Measurements from ENCODE around the gene EFS. TPM values are rescaled to one million over a fixed set of nuclear protein-coding genes. Genes with fewer than 3 reads are reported as not detected.

Gene EFS
- total RNA-seq, 4 donors from 2014 or later = 10.1 to 21.4 (median 12.8) TPM

DNA sequence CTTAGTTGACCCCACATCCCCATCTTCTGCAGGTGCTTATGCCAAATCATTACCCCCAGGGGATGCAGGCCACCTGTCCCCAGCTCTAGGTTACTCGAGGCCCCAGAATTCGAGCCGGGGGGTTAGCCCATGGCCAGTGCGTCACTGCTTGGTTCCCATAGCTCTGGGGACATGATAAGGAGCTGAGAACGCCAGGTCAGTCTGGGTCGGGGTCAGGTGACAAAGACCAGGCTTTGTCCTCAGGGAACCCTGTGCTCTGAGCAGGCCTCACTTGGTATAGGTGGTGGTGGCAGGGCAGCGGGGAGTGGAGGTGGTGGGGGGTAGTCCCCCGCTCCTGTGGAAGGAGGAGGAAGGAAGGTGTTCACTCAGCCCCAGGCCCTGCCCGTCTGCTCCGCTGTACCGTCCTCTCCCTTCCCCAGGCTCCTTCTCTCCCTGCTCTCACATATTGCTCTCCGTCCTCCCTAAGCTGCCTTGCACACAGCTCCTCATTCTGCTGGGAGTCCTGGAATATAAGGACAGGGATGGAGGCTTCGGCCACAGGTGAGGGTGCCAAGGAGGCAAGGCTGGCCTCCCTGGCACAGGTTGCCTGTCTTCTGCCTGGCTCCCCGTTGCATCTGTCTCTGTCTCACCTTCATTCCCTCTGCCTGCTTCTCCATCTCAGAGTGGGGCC, 45.1 kb upstream of the EFS start:
- Histone ChIP-seq H3K27me3 (peaks cover 0 to 14% (median 0%) of the 10 kb centered on the region in 4 donors), H3K9me3 (no peaks in the 10 kb centered on the region), H3K27ac (replicated peaks in 1 of 4) (no peak overlapping the region), H3K4me1 (peaks cover 0 to 6% (median 0%) of the 10 kb centered on the region in 4 donors), H3K36me3 (peaks cover 0 to 52% (median 0%) of the 10 kb centered on the region in 4 donors), H3K4me3 (no peak overlapping the region)
- TF ChIP-seq, protein P1, sequence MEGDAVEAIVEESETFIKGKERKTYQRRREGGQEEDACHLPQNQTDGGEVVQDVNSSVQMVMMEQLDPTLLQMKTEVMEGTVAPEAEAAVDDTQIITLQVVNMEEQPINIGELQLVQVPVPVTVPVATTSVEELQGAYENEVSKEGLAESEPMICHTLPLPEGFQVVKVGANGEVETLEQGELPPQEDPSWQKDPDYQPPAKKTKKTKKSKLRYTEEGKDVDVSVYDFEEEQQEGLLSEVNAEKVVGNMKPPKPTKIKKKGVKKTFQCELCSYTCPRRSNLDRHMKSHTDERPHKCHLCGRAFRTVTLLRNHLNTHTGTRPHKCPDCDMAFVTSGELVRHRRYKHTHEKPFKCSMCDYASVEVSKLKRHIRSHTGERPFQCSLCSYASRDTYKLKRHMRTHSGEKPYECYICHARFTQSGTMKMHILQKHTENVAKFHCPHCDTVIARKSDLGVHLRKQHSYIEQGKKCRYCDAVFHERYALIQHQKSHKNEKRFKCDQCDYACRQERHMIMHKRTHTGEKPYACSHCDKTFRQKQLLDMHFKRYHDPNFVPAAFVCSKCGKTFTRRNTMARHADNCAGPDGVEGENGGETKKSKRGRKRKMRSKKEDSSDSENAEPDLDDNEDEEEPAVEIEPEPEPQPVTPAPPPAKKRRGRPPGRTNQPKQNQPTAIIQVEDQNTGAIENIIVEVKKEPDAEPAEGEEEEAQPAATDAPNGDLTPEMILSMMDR (IDR thresholded peaks at IDR 0.05) = no peak
- no peak for TF ChIP-seq EP300 (IDR thresholded peaks at IDR 0.05)
- TF ChIP-seq POLR2A (IDR thresholded peaks at IDR 0.05; ENCODE audit: low read depth) = no peak
- no peak for TF ChIP-seq POLR2AphosphoS5 (IDR thresholded peaks at IDR 0.05)
- 91% methylated on average over 7 of the region's 14 CpGs for WGBS
- no peak for DNase-seq (ENCODE audit: extremely low spot score)
- intact Hi-C loops (cut with DNase I) = no loop called here

DNA sequence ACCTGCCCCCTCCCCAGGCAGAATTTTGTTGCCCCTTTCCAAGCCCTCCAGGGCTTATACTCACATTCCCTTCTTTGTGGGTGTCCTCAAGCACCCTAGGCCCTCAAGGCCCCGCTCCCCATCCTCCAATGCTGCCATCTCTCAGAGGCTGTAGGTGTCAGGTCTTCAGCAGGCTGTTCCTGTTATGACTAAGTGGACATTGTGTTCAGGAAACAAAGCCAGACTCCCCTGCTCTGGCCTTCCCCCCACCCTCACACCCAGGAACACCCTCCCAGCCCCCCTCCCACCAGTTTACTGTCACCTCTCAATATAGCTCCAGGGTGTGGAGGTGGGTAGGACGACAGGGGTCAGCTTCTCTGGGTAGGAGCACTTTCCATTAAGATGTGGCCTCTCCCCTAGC, 44.5 kb upstream of the EFS start:
- no peak overlapping the region for H3K27ac ChIP-seq (replicated peaks in 1 of 4)
- WGBS = 92% methylated on average over 2 of the region's 2 CpGs
- no peak for DNase-seq (ENCODE audit: extremely low spot score)
- intact Hi-C loops (cut with DNase I) = no loop called here
- H3K4me1 ChIP-seq = peaks cover 0 to 6% (median 0%) of the 10 kb centered on the region in 4 donors
- H3K9me3 ChIP-seq = no peaks in the 10 kb centered on the region
- no peak for TF ChIP-seq EP300 (IDR thresholded peaks at IDR 0.05)
- TF ChIP-seq POLR2AphosphoS5 (IDR thresholded peaks at IDR 0.05) = no peak
- TF ChIP-seq, protein P1 (IDR thresholded peaks at IDR 0.05) = no peak
- TF ChIP-seq POLR2A (IDR thresholded peaks at IDR 0.05; ENCODE audit: low read depth) = no peak
- no peak overlapping the region for H3K4me3 ChIP-seq
- peaks cover 0 to 14% (median 0%) of the 10 kb centered on the region in 4 donors for H3K27me3 ChIP-seq
- peaks cover 0 to 50% (median 0%) of the 10 kb centered on the region in 4 donors for H3K36me3 ChIP-seq

DNA sequence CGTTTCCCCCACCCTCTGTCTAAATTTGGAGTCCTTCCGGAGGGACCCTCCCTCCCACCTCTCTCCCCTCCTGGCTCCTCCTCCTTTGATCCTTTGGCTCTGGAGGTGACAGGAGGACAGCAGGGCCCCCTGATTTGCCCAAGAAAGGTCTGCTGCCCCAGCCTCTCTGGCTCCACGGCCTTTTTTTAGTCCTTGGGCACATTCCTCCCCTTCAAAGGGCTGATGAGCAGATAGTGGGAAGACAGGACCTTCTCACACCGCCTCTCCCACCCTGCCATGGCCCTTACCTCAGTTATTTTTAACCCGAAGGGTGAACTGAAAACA, 43.3 kb upstream of the EFS start:
- H3K4me1 ChIP-seq = peaks cover 0 to 6% (median 0%) of the 10 kb centered on the region in 4 donors
- TF ChIP-seq POLR2A (IDR thresholded peaks at IDR 0.05; ENCODE audit: low read depth) = no peak
- TF ChIP-seq, protein P1 (IDR thresholded peaks at IDR 0.05) = no peak
- TF ChIP-seq EP300 (IDR thresholded peaks at IDR 0.05) = no peak
- no peak for TF ChIP-seq POLR2AphosphoS5 (IDR thresholded peaks at IDR 0.05)
- H3K4me3 ChIP-seq = no peak overlapping the region
- intact Hi-C loops (cut with DNase I) = no loop called here
- 60% methylated on average over 5 of the region's 5 CpGs for WGBS
- H3K36me3 ChIP-seq = peaks cover 0 to 50% (median 0%) of the 10 kb centered on the region in 4 donors
- no peak for DNase-seq (ENCODE audit: extremely low spot score)
- H3K9me3 ChIP-seq = no peaks in the 10 kb centered on the region
- no peak overlapping the region for H3K27ac ChIP-seq (replicated peaks in 1 of 4)
- peaks cover 0 to 14% (median 0%) of the 10 kb centered on the region in 4 donors for H3K27me3 ChIP-seq

DNA sequence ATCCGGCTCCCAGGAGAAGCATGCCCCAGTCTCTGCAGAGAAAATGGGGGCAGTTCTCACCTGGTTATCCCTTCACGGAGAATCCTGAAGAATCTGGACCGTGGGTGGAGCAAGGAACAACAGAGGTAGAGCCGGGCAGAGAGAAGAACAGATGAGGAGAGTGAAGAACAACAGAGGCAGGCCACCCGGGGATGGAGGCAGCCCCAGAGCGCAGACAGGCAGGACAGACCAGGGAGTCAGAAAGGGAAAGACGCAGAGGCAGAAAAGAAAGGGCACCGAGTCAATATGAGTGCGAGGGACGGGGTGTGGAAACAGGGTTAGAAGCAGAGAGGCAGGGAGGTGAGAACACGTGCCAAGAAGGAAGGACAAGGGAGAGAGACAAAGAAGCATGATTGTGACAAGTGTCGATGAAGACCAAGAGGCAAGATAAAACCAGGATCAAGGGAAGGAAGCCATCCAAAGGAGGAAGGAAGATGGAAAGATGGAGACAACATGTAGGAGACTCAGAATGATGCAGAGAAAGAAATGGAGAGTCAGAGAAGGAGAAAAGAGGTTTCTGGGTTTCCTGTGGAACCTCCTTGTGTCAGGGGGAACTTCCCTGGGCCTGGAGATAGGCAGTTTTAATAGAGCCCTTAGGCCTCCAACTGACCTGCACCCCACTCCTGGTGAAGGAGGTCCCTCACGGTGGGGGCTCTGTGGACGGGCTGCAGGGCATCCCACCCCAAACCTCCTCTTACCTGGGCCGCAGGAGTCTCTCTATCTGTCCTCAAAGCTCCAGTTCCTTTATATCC, 42.7 kb upstream of the EFS start, which contains the start of gene MYH6:
Gene MYH6 (minus strand): TSS at position 758 of the 791 bp plus-strand sequence. CDS start 1,050 bp downstream, outside the sequence.
- intact Hi-C loops (cut with DNase I) = no loop called here
- TF ChIP-seq POLR2AphosphoS5 (IDR thresholded peaks at IDR 0.05) = no peak
- no peak for TF ChIP-seq EP300 (IDR thresholded peaks at IDR 0.05)
- TF ChIP-seq, protein P1 (IDR thresholded peaks at IDR 0.05) = no peak
- no peak for TF ChIP-seq POLR2A (IDR thresholded peaks at IDR 0.05; ENCODE audit: low read depth)
- Histone ChIP-seq H3K4me1 (peaks cover 0 to 6% (median 0%) of the 10 kb centered on the region in 4 donors), H3K27me3 (peaks cover 0 to 14% (median 0%) of the 10 kb centered on the region in 4 donors), H3K4me3 (no peak within 1 kb of the TSS), H3K9me3 (no peaks in the 10 kb centered on the region), H3K27ac (replicated peaks in 1 of 4) (no peak within 1 kb of the TSS), H3K36me3 (peaks cover 0 to 50% (median 0%) of the 10 kb centered on the region in 4 donors)
- WGBS = 84% methylated on average over 14 of the region's 15 CpGs
- no peak for DNase-seq (ENCODE audit: extremely low spot score)
